Esophagus muscularis mucosa (tissue), 4 donors: Measurements from ENCODE around the gene XYLB. TPM values are rescaled to one million over a fixed set of nuclear protein-coding genes. Genes with fewer than 3 reads are reported as not detected.

Source experiments
- DNase-seq: peaks from one replicate; pipeline ENCODE4 v3.0.0-alpha.2; 2017; ENCODE audit errors: extremely low spot score
- H3K27ac ChIP-seq, 4 donors: fragments of 200-600 bp; sonication (generic); replicated peaks in 1 of 4; 1 replicate in 3 of 4; 2 replicates in 1 of 4; pipeline ENCODE4 v1.5.1; 2016 to 2019; ENCODE audit warnings: mild to moderate bottlenecking in 1 of 4
- H3K27me3 ChIP-seq, 4 donors: fragments of 200-600 bp; sonication (generic); one replicate each; pipeline versions ENCODE4 v1.5.1 to v1.6.0; 2016 to 2019
- H3K36me3 ChIP-seq, 4 donors: fragments of 200-600 bp; sonication (generic); one replicate each; pipeline ENCODE4 v1.5.1; 2016 to 2019
- H3K4me1 ChIP-seq, 4 donors: fragments of 200-600 bp; sonication (generic); one replicate each; pipeline ENCODE4 v1.5.1; 2016 to 2019
- H3K4me3 ChIP-seq, 4 donors: fragments of 200-600 bp; sonication (generic); 1 replicate in 2 of 4; 2 replicates in 2 of 4; pipeline ENCODE4 v1.5.1; 2016 to 2019; ENCODE audit warnings: mild to moderate bottlenecking in 4 of 4, moderate library complexity in 1 of 4
- H3K9me3 ChIP-seq, 4 donors: fragments of 200-600 bp; sonication (generic); 1 replicate in 3 of 4; 2 replicates in 1 of 4; pipeline ENCODE4 v1.5.1; 2016 to 2019
- EP300 ChIP-seq: sonication (generic); formaldehyde crosslinking; IDR thresholded peaks from one replicate; pipeline ENCODE4 v1.6.1; 2017; ENCODE audit warnings: antibody characterized with exemption
- POLR2A ChIP-seq: fragments of 450-650 bp; IDR thresholded peaks from one replicate; pipeline ENCODE4 v1.6.1; 2017; ENCODE audit warnings: antibody characterized with exemption, moderate library complexity, mild to moderate bottlenecking, low read depth
- POLR2AphosphoS5 ChIP-seq, 2 donors: sonication (generic); formaldehyde crosslinking; IDR thresholded peaks; one replicate each; pipeline ENCODE4 v1.6.1; 2017; ENCODE audit warnings: antibody characterized with exemption in 2 of 2
- WGBS: methylation state at CpG from one replicate; pipeline ENCODE4 v1.1.5; 2018; 5-methylcytosine and 5-hydroxymethylcytosine counted together
- intact Hi-C: fragments of 100-400 bp; cut with DNase I; formaldehyde crosslinking; loops from one replicate; pipeline ENCODE4 v1.15.1; 2023
- total RNA-seq, 4 donors: library from RNA; depleted of rRNA; stranded (reverse); fragments of >200 nt; gene quantifications; one replicate each; pipeline versions ENCODE4 v1.1.0 to v1.2.1, GENCODE V29; 2016
- TF ChIP-seq, protein P1 (sequence below), 3 experiments: fragments of 200-600 bp in 2 of 3; fragments of 450-650 bp in 1 of 3; sonication (generic) in 2 of 3; IDR thresholded peaks; one replicate each; pipeline ENCODE4 v1.5.1; 2017 to 2019; ENCODE audit warnings: antibody characterized with exemption in 3 of 3, mild to moderate bottlenecking in 2 of 3, moderate library complexity in 1 of 3

Gene XYLB
- total RNA-seq, 4 donors from 2014 or later: 0.65 to 2.5 (median 1.2) TPM

DNA sequence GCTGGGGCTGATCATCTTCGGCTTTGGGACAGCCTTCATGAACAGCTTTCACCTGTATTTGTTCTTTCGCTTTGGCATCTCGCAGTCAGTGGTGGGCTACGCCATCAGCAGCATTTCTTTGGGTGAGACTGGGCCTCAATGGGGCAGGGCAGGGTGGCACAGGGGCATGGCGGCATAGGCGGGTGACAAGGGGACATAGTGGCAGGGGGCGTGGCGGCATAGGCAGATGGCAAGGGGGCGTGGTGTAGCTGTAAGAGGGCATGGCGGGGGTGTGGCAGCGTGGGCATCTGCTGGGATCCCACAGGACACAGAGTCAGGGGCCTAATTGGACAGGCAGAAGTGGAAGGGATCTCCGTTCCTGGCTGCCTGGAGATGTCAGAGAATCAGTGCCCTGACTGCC, 39.0 kb upstream of the XYLB start:
- WGBS: 99% methylated on average over 9 of the region's 12 CpGs
- Histone ChIP-seq H3K4me3 (no peak overlapping the region), H3K4me1 (no peaks in the 10 kb centered on the region), H3K27ac (no peak overlapping the region), H3K9me3 (no peaks in the 10 kb centered on the region), H3K36me3 (no peaks in the 10 kb centered on the region), H3K27me3 (no peaks in the 10 kb centered on the region)
- TF ChIP-seq, protein P1, sequence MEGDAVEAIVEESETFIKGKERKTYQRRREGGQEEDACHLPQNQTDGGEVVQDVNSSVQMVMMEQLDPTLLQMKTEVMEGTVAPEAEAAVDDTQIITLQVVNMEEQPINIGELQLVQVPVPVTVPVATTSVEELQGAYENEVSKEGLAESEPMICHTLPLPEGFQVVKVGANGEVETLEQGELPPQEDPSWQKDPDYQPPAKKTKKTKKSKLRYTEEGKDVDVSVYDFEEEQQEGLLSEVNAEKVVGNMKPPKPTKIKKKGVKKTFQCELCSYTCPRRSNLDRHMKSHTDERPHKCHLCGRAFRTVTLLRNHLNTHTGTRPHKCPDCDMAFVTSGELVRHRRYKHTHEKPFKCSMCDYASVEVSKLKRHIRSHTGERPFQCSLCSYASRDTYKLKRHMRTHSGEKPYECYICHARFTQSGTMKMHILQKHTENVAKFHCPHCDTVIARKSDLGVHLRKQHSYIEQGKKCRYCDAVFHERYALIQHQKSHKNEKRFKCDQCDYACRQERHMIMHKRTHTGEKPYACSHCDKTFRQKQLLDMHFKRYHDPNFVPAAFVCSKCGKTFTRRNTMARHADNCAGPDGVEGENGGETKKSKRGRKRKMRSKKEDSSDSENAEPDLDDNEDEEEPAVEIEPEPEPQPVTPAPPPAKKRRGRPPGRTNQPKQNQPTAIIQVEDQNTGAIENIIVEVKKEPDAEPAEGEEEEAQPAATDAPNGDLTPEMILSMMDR (IDR thresholded peaks at IDR 0.05): no peak
- no peak for TF ChIP-seq POLR2A
- TF ChIP-seq POLR2AphosphoS5 (IDR thresholded peaks at IDR 0.05): no peak
- TF ChIP-seq EP300: no peak
- peak; percentile 75 for DNase-seq
- intact Hi-C loops: no loop called here

DNA sequence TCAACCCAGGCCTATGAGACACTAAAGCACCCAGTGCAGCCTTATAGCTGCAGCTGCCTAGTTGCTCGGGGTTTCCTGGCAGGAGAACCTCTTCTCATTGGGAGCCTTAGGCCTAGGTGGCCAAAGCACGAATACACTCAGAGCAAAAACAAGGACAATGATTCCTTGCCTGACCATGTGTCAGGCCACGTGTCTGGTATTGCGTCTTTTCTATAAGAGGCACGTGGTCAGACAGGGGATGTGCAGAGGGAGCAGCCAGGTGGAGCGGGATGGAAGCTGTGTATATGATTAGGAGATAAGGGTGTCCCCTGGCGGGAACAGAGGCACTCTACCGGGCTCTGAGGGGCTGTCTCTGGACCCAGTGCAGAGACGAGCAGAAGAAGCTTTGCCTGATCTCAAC, 38.1 kb upstream of the XYLB start:
- H3K27ac ChIP-seq: no peak overlapping the region
- H3K36me3 ChIP-seq: no peaks in the 10 kb centered on the region
- no peaks in the 10 kb centered on the region for H3K4me1 ChIP-seq
- H3K9me3 ChIP-seq: no peaks in the 10 kb centered on the region
- no peak overlapping the region for H3K4me3 ChIP-seq
- H3K27me3 ChIP-seq: no peaks in the 10 kb centered on the region
- peak; percentile 85 for DNase-seq
- WGBS: 94% methylated on average over 8 of the region's 9 CpGs
- TF ChIP-seq POLR2AphosphoS5 (IDR thresholded peaks at IDR 0.05): no peak
- TF ChIP-seq, protein P1 (IDR thresholded peaks at IDR 0.05): no peak
- TF ChIP-seq EP300: no peak
- TF ChIP-seq POLR2A: no peak
- intact Hi-C loops: no loop called here

DNA sequence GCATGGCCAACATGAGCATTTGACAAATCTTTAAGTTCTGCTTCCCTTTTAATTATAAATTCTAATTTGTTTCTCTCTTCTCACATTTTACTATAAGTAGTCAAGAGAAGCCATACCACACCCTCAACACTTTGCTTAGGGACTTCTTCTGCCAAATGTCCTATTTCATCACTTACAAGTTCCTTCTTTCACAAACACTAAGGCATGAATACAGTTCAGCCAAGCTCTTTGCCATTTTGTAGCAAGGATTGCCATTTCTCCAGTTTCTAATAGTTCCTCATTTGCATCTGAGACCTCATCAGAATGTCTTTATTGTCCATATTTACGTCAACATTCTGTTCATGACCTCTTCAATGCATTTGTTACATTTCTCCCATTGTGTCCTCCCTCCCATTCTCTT, 35.1 kb upstream of the XYLB start:
- DNase-seq: no peak
- Histone ChIP-seq H3K27me3 (no peaks in the 10 kb centered on the region), H3K9me3 (no peaks in the 10 kb centered on the region), H3K4me1 (no peaks in the 10 kb centered on the region), H3K27ac (no peak overlapping the region), H3K4me3 (no peak overlapping the region), H3K36me3 (no peaks in the 10 kb centered on the region)
- intact Hi-C loops: no loop called here
- TF ChIP-seq POLR2A (no peak), POLR2AphosphoS5 (IDR thresholded peaks at IDR 0.05) (no peak), EP300 (no peak)
- TF ChIP-seq, protein P1 (IDR thresholded peaks at IDR 0.05): no peak
- 85% methylated on average over 1 of the region's 1 CpG for WGBS

DNA sequence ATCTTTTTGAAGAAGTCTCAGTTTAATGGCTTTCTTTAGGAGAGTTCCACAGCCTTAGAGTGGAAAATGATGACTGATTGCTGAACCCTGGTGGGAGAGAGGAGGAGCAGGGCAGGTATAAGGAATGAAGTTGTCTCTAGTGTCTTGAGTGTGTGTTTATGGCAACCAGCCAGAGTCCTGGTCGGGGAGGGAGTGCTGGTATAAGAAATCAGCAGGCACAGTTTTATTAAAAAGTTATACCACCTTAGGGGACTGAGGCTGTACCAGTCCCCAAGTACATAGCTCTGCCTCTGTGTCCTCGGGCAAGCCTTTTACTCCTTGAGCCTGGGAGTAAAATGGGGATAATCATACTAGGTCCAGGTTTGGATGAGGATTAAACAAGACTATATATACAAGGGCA, 34.6 kb upstream of the XYLB start:
- intact Hi-C loops: no loop called here
- WGBS: 67% methylated on average over 2 of the region's 2 CpGs
- no peaks in the 10 kb centered on the region for H3K9me3 ChIP-seq
- no peaks in the 10 kb centered on the region for H3K27me3 ChIP-seq
- H3K27ac ChIP-seq: no peak overlapping the region
- TF ChIP-seq POLR2A (no peak), POLR2AphosphoS5 (IDR thresholded peaks at IDR 0.05) (no peak), EP300 (no peak)
- TF ChIP-seq, protein P1 (IDR thresholded peaks at IDR 0.05): no peak
- H3K4me3 ChIP-seq: no peak overlapping the region
- no peaks in the 10 kb centered on the region for H3K36me3 ChIP-seq
- H3K4me1 ChIP-seq: no peaks in the 10 kb centered on the region
- peak; percentile 74 for DNase-seq

DNA sequence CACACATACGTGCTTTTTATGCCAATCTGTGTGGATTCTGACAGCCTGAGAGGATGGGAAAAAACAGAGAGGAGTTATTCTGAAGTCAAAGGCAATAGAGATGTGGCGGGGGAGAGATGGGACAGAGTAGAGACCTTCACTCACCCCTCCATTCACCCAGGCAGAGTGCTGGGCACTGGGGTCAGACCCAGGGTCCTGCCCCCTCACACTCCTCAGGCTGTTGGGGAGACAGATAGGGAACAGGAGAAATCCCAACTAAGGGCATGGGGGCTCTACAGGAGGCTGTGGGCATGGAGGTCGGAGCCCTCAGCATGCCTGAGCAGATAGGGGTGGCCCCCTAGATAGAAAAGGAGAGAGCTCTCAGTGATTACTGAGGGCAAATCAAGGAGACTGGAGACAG, 34.2 kb upstream of the XYLB start:
- WGBS: 90% methylated on average over 3 of the region's 3 CpGs
- intact Hi-C loops: no loop called here

More for the DNA sequence above, 34.2 kb upstream of the XYLB start:
- no peaks in the 10 kb centered on the region for H3K27me3 ChIP-seq
- no peaks in the 10 kb centered on the region for H3K9me3 ChIP-seq
- peak; percentile 80 for DNase-seq
- no peaks in the 10 kb centered on the region for H3K4me1 ChIP-seq
- no peak for TF ChIP-seq EP300
- TF ChIP-seq POLR2AphosphoS5 (IDR thresholded peaks at IDR 0.05): no peak
- no peak for TF ChIP-seq POLR2A
- TF ChIP-seq, protein P1 (IDR thresholded peaks at IDR 0.05): no peak
- H3K4me3 ChIP-seq: no peak overlapping the region
- no peaks in the 10 kb centered on the region for H3K36me3 ChIP-seq
- no peak overlapping the region for H3K27ac ChIP-seq
